ENCODE measurements around the gene LMOD1. TPM values are rescaled to one million over a fixed set of nuclear protein-coding genes. Genes with fewer than 3 reads are reported as not detected.

The LMOD1 gene
- total and polyA plus RNA-seq, 2 donors (not counting 3 experiments of a cell fraction or from before 2014, with no cell fraction given) = 0.19 to 0.33 TPM

- Histone ChIP-seq H4K20me1 (replicated peaks; ENCODE audit: control insufficient read depth, extremely low read depth, insufficient read depth, low read length) (no peaks in the 10 kb centered on the region), H3K9me3 (replicated peaks; ENCODE audit: control insufficient read depth, insufficient read depth, low read length) (no peaks in the 10 kb centered on the region), H3K4me1 (ENCODE audit: control insufficient read depth, extremely low read depth, insufficient read depth, low read length) (peaks cover 6% of the 10 kb centered on the region), H3K4me2 (ENCODE audit: insufficient read depth, low read length) (peak overlapping the region; percentile 54), H3K27ac (ENCODE audit: insufficient read depth, low read depth, low read length) (no peak overlapping the region), H3K9ac (replicated peaks; ENCODE audit: extremely low read depth, insufficient read depth, low read length) (peak overlapping the region; percentile 50), H3K9me1 (replicated peaks; ENCODE audit: control insufficient read depth, extremely low read depth, insufficient read depth, low read length) (no peaks in the 10 kb centered on the region), H2AFZ (ENCODE audit: low read depth, low read length) (peak overlapping the region; percentile 87), H3K4me3 (replicated peaks in 1 of 3; ENCODE audit: insufficient read depth in 1 of 3, low read depth in 1 of 3, low read length in 3 of 3) (peak overlapping the region; percentile 49 to 54 (median 53)), H3K27me3 (ENCODE audit: control insufficient read depth in 2 of 2, insufficient read depth in 2 of 2, low read length in 2 of 2) (no peaks in the 10 kb centered on the region), H3K36me3 (ENCODE audit: control insufficient read depth in 2 of 2, extremely low read depth in 1 of 2, insufficient read depth in 2 of 2, low read length in 2 of 2) (no peaks in the 10 kb centered on the region), H3K79me2 (ENCODE audit: control insufficient read depth, insufficient read depth, low read length) (no peaks in the 10 kb centered on the region)
- no TSS peak for BruUV-seq (replicated peaks)
- no peak for TF ChIP-seq EZH2 (IDR thresholded peaks at IDR 0.05; ENCODE audit: borderline replicate concordance, low read depth, low read length, severe bottlenecking)
- TF ChIP-seq JUN (IDR thresholded peaks at IDR 0.05; ENCODE audit: borderline replicate concordance, insufficient read depth, insufficient read length, low read depth) = no peak
- no peak for TF ChIP-seq MAX (IDR thresholded peaks at IDR 0.05; ENCODE audit: insufficient read depth, insufficient read length)
- no peak for TF ChIP-seq MYC (IDR thresholded peaks at IDR 0.05; ENCODE audit: low read depth, low read length)
- TF ChIP-seq CTCF (IDR thresholded peaks at IDR 0.05; ENCODE audit: extremely low read depth in 1 of 2, insufficient read depth in 1 of 2, low read depth in 1 of 2, low read length in 2 of 2) = no peak
- no peak for TF ChIP-seq POLR2AphosphoS5 (IDR thresholded peaks at IDR 0.05; ENCODE audit: insufficient read depth, low read depth, low read length)
- no peak for TF ChIP-seq POLR2A (IDR thresholded peaks at IDR 0.05; ENCODE audit: low read depth, low read length)
- TF ChIP-seq GATA2 (IDR thresholded peaks at IDR 0.05; ENCODE audit: insufficient read depth, insufficient read length, low read depth, low read length) = no peak
- TF ChIP-seq FOS (IDR thresholded peaks at IDR 0.05; ENCODE audit: borderline replicate concordance, insufficient read depth, low read length) = no peak
- intact Hi-C loops (cut with micrococcal nuclease) (no loop called here), dilution Hi-C loops (cut with MboI; ENCODE audit: extremely low pct_ligation_motif_present, low sequenced_read_pairs) (no loop called here)
- POLR2A ChIA-PET = no interaction called here
- DNase-seq (ENCODE audit: low read depth, low spot score) (no peak), FAIRE-seq (peak; percentile 35)
- CTCF ChIA-PET = interaction anchor here (0.7 to 2.4 kb wide), 3 partner anchors 11 to 85 kb away, joined by 5 to 21 read pairs (median 5); no protein-coding TSS in a partner anchor
Measured at GRCh38 chr1:201889090-201889968, 57.0 kb downstream of the LMOD1 start.

Measured in endothelial cell of umbilical vein (primary cell).